OCI-LY3 (cell line): ENCODE results near the gene CNIH2.

Experiments used
- CTCF ChIP-seq: fragments of 200-600, 300-600 bp; sonication (generic); IDR thresholded peaks from 2 replicates; pipeline ENCODE4 v1.5.1; 2014; ENCODE audit warnings: antibody characterized with exemption, low read length, low read depth
- EZH2phosphoT487 ChIP-seq: fragments of 200-600 bp; shearing (Covaris generic); IDR thresholded peaks from 2 replicates; pipeline ENCODE4 v1.6.1; 2018; ENCODE audit warnings: antibody characterized with exemption, mixed run types, low read depth

GRCh38 chr11:66262191-66262590 lies 15.8 kb upstream of the CNIH2 start:
- TF ChIP-seq CTCF (no peak), EZH2phosphoT487 (no peak)
